GM19193 (cell line): ENCODE data around the gene DCTPP1.

Experiments
- POLR2A ChIP-seq: IDR thresholded peaks from 4 replicates; pipeline ENCODE4 v1.6.1; 2011; ENCODE audit not compliant: insufficient read depth, insufficient read length; ENCODE audit errors: extremely low read depth

The DCTPP1 gene

GRCh38 chr16:30429678-30430427, at the start of gene DCTPP1:
Gene DCTPP1, minus strand, starts transcription at chr16:30430030. Its CDS starts 50 bp downstream, at chr16:30429980.
- peak; percentile 58 for TF ChIP-seq POLR2A

GRCh38 chr16:30478766-30479478, 49.1 kb upstream of the DCTPP1 start:
- TF ChIP-seq POLR2A, result no peak

- no peak for TF ChIP-seq POLR2A
These were observed 47.2 kb upstream of the DCTPP1 start for GRCh38 chr16:30476991-30477390.

- no peak for TF ChIP-seq POLR2A
These were observed 44.9 kb upstream of the DCTPP1 start for GRCh38 chr16:30474684-30475083.

GRCh38 chr16:30474074-30474452, 44.2 kb upstream of the DCTPP1 start:
- TF ChIP-seq POLR2A, result no peak

- TF ChIP-seq POLR2A, result no peak
These were observed 43.6 kb upstream of the DCTPP1 start for GRCh38 chr16:30473231-30474073.

- peak; percentile 62 for TF ChIP-seq POLR2A
These were observed 42.6 kb upstream of the DCTPP1 start, which contains the start of gene ITGAL for GRCh38 chr16:30472328-30472942. Gene ITGAL, plus strand, starts transcription at chr16:30472742. Its CDS starts 96 bp downstream, at chr16:30472838.

- TF ChIP-seq POLR2A, result no peak
These were observed 40.8 kb upstream of the DCTPP1 start for GRCh38 chr16:30470632-30470995.

GRCh38 chr16:30470170-30470512, 40.3 kb upstream of the DCTPP1 start:
- TF ChIP-seq POLR2A, result no peak

GRCh38 chr16:30464078-30464477, 34.2 kb upstream of the DCTPP1 start:
- TF ChIP-seq POLR2A, result no peak

- no peak for TF ChIP-seq POLR2A
These were observed 29.6 kb upstream of the DCTPP1 start for GRCh38 chr16:30459456-30459855.

GRCh38 chr16:30458561-30459394, 28.9 kb upstream of the DCTPP1 start:
- peak; percentile 85 for TF ChIP-seq POLR2A

- TF ChIP-seq POLR2A, result no peak
These were observed 28.1 kb upstream of the DCTPP1 start for GRCh38 chr16:30457743-30458560.

- TF ChIP-seq POLR2A, result no peak
These were observed 27.4 kb upstream of the DCTPP1 start for GRCh38 chr16:30457256-30457655.

GRCh38 chr16:30456302-30456701, 26.5 kb upstream of the DCTPP1 start:
- TF ChIP-seq POLR2A, result no peak
